Stimulated activated CD8-positive, alpha-beta memory T cell treated with anti-CD3 and anti-CD28 coated beads, Interleukin-2, amount 100 ng/mL, for 1 hour (primary cell): ENCODE results near the gene HIBADH.

Experiments
- DNase-seq, 2 donors: peaks; one replicate each; pipeline ENCODE4 v3.0.0-alpha.2; 2020; ENCODE audit warnings: low read depth in 2 of 2

HIBADH gene

DNA sequence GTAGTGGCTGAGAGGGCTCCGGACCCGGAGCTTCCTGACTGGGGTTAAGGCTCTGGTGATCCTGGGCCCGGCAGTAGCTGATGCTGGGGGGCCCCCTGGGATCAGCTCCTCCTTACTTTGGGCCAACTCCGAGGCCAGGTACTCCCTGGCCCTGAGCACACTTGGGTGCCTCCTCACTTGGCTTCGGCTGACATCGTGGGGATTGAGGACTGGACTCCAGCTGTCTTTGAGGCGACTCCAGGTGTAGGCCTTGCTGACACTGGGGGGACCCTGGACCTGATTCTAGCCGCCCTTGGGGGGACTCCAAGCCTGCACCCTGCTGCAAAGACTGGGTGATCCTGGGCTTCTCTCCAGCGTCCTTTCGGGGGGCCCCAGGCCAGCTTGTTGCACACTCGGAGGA, 170.5 kb downstream of the HIBADH start:
- no peak for DNase-seq

DNA sequence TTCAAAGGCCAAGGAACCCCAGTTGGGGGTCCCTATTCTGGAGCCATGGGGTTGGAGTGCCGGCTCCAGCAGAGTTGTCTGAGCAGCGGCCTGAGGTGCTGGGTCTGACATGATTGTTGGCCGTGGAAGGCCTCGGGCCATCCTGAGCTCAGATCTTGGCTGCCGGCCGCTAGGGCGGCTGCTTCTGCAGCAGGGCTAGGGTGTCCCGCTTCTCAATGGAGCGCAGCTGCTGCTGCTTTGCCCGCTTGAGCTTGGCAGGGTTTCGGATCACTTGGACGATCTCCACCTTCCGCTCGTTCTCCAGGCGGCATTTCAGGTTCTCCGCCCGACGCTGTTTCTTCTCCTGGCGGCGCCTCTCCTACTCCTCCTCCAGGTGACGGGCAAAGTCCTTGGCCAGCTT, 171.1 kb downstream of the HIBADH start:
- no peak for DNase-seq

DNA sequence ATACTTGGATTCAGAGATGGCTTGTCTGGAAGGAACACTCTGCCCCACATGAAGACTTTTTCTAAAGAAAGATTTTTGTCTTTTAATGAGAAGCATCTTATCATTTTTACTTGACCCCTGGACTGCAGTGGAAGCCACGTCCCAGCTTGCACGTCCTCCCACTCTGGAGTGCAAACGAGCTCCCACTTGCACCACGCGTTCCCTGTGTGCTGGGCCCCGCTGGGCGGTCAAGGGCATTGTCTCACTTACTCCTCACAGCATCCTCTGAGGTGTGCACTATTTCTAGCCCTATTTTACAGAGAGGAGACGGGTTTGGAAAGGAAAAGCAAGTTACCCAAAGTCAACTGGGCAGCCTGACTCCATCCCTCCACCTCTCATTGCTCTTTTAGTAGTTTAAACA, 175.2 kb downstream of the HIBADH start:
- DNase-seq = no peak

DNA sequence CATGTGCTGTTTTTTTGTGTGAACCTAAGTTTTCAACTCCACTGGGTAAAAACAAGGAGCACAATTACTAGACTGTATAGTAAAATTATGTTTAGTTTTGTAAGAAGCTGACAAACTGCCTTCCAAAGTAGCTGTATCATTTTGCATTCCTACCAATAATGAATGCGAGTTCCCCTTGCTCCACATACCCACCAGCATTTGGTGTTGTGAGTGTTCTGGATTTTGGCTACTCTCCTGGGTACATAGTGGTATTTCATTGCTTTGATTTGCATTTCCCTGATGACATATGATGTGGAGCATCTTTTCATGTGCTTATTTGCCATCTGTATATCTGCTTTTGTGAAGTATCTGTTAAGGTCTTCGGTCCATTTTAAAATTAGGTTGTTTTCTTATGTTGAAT, 178.2 kb downstream of the HIBADH start:
- DNase-seq = no peak

DNA sequence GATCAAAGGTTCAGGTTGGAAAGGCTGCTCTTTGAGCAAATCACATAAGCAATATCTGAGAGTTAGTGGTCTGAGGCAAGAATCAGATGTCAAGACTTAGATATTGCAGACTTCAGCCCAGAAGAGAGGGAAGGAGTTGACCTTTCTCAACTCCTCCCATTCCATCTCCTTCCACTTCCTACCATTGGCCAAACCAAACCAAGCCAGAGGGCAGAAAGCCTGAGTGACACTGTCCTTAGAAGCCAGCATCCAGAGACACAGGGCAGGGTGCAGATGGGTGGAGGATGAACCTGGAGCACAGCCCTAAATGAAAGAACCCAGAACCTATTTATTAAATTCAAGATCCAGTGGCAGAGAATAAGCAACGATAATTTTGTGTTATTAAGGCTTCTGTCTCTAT, 180.5 kb downstream of the HIBADH start:
- DNase-seq = no peak

DNA sequence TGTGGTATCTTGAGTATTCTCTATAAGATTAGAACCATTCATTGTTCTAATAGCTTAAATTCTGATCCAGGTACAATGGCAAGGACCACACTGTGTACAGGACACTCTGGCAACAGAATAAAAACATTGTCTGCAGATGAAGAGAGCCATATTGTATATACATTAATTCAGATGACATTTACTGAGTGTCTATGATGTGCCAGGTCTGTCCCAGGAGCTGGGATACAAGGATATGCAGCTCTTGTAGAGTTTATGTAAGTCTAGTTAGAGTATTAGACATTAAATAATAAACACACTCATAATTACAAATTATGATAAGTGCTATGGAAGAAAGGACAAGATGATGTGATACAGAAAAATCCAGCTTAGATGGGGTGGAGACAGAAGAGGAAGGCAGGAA, 184.1 kb downstream of the HIBADH start:
- no peak for DNase-seq

DNA sequence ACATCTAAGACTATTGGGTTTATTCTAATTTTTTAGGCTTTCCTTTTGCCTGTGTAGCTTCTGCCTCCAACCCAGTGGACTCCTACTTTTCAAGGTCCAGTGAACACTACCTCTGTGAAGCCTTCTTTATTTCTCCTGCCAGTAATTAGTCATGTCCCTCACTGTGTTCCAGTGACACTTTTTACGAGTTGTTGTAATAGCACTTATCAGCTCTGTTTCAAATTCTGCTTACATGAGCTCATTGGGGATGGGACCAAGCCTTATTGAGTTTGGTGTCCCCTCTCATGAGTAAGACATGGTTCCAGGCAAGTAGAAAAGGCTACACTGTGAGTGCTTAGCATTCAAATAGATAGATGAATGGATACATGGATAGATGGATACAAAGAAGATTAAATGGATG, 184.6 kb downstream of the HIBADH start:
- DNase-seq = no peak

DNA sequence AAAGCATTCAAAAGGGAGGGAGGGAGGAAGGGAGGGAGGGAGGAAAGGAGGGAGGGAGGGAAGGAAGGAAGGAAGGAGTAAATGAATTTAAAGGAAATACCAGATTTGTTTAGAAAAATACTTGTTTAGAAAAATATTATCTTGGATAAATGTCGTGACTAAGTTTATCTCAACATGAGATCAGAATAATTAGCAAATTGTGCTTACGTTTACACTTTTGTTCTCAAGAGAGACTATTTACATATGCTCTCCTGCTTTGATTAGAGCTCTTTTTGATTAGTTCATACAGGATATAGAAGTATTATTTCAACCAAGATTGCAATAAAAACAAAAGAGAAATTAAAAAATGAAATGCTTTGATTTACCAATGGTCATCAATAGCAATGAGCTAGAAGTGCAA, 186.2 kb downstream of the HIBADH start:
- DNase-seq = no peak
